NCI-H2081 treated with DMSO at 0.1 percent for 48 hours (cell line): Measurements from ENCODE around the gene CDRT4.
"Not testable (repeated sequence)": the region's sequence is repeated elsewhere in the genome, so short reads cannot be mapped to it uniquely, and the experiment has no call there.

ENCODE experiments used
- DNase-seq: peaks from one replicate; lab custom pipeline; 2025; lab: John Stamatoyannopoulos, UW

The CDRT4 gene

GRCh38 chr17:15456972-15457722, 10.3 kb downstream of the CDRT4 start:
- no peak for DNase-seq

DNA sequence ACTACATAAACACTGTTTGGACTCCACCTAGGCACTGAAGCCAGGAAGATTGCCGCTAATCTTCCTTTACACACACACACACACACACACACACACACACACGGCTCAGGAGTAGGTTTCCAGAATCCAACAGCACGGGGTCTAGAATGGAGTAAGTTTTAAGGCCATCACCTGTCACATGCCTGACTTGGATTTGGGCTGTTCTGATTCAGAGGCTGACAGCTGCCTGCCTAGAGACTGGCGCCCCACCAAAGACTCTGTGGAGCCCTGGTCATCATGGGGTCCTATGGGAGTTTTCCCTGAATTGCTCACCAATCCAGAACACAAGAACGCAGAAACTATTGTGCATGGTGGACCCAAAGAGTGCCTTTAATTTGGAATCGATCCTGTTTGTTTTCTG, 10.9 kb downstream of the CDRT4 start:
- no peak for DNase-seq

GRCh38 chr17:15454346-15454745, 13.1 kb downstream of the CDRT4 start:
- DNase-seq: no peak

DNA sequence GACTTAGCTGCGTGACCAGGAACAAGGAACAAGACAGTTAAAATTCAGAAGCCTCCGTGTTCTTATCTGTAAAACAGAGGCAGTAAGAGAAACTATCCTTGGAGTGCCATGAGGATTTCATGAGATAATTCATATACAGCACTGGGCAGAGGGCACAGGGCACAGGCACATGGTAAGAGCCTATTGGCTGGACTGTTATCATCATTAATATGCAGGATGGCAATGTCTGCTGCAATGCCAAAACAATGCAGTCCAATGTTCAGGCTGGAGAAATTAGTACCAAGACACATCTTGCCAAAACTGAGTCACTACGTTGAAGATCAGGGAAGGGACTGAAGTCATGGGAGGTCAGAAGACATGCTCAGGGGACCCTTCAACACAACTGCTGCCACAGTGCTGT, 13.6 kb downstream of the CDRT4 start:
- no peak for DNase-seq

GRCh38 chr17:15453246-15453645, 14.2 kb downstream of the CDRT4 start:
- no peak for DNase-seq

- no peak for DNase-seq
Measured at GRCh38 chr17:15452746-15453145, 14.7 kb downstream of the CDRT4 start.

DNA sequence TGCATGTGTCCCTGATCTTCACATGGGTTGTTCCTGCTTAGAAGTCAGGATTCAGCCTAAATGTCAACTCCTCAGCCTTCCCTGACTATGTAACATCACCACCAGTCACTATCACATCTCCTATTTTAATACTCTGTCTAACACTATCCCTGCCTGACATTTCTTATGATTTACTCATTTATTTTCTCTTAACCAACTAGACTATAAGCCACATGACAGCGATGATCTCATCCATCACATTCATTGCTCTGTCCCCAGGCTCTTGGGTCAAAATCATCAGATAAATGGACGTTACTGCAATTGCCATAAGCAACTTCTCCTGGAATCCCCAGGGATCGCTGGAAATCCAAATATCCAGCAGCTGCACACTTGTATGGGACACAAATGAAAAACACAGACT, 15.7 kb downstream of the CDRT4 start:
- no peak for DNase-seq

DNA sequence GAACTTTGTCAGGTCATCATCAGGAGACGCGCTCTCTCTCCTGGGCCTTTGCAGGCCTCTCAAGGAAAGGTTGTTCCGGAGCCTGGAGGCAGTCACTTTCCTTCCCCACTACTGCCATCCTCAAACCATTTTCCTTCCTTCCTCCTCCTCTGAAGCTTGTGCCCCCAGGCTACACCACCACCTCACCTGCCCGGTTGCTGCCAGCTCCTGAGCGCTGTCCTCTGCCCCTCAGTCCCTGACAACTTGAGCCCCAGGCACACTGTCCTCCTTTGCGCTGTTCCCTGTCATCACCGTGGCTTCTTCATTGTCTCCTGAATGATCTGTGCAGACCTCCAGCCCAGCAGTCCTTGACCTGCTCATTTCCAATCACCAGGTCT, 18.9 kb downstream of the CDRT4 start:
- no peak for DNase-seq

- no peak for DNase-seq
Measured at GRCh38 chr17:15447928-15448579, 19.4 kb downstream of the CDRT4 start.

- no peak for DNase-seq
Measured at GRCh38 chr17:15446036-15446435, 21.4 kb downstream of the CDRT4 start.

- DNase-seq: no peak
Measured at GRCh38 chr17:15444805-15445204, 22.6 kb downstream of the CDRT4 start.

DNA sequence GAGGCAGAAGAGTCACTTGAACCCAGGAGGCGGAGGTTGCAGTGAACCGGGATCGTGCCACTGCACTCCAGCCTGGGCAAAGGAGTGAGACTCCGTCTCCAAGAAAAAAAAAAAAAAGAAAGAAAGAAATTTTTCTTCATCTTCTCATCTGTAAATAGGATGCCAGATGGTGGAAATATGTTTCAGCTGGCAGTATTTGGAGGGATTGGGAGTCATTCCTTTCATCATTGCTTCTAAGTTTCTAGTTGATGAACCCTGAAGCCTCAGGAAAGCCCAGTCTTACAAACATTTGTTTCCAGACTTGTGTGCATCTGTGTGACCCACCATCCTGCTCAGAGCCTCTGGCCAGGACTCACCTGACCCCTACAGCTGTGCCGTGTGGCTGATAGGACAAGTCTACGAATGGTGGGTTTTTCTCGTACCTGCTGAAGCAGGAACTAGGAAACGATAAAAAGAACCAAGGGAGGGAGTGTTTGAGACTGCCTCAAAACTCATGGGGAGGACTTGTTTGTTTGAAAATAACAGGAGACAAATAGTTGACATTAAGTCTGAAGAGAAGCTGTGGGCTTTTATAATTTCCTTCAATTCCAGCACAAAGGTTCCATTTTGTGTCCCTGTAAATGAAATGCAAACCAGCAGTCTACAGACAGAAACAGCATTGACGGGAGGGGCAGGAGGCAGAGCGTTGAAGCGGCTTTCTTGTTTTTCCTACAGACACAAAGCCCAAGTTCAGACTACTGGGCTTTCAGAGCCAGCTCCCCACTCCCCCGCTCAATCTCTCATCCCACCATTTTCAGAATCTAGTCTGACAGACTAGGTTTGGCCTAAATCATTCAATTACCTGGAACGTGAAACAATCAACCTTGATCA, 24.9 kb downstream of the CDRT4 start:
- DNase-seq: no peak

GRCh38 chr17:15441315-15441714, 26.1 kb downstream of the CDRT4 start:
- no peak for DNase-seq

- DNase-seq: no peak
Measured at GRCh38 chr17:15440347-15440746, 27.1 kb downstream of the CDRT4 start.

DNA sequence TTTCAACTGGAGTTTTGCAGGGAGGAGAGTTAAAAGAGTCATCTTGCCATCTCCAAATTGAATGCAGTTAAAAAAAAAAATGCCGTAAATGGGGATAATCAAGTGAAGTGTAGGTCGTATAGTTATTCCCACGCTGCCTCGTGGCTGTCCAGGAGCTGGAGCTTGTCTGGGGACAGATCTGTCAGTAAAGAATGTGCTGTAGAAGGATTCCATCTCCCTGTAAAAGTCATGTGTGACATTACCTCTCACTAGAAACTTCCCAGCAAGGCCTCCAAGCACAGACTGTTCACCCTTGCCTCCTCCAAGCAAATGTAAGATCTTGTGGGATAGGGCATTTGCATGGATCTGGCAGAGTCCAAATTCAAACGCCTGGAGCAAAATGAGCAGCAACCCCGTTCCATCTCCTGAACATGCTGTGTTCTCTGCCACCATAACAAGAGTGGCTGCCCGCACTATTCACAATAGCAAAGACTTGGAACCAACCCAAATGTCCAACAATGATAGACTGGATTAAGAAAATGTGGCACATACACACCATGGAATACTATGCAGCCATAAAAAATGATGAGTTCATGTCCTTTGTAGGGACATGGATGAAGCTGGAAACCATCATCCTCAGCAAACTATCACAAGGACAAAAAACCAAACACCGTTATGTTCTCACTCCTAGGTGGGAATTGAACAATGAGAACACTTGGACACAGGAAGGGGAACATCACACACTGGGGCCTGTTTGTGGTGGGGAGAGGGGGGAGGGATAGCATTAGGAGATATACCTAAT, 28.0 kb downstream of the CDRT4 start:
- not testable (repeated sequence) for DNase-seq

GRCh38 chr17:15438491-15439105, 28.8 kb downstream of the CDRT4 start:
- DNase-seq: no peak

DNA sequence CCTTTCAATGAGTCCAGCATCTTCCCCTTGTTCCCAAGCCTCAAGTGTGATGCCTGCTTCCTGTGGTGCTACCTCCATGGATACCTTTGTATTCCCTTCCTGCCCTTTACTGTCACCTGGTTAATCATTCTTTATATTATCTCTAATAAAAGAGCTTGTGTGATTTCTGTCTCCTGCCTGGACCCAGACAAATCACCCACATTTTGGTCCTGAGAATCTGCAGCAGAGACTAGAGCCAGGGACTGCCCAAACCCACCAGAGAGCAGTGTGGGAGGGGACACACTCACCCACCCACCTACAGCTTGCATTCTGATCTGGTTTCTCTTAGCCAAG, 30.2 kb downstream of the CDRT4 start:
- DNase-seq: no peak

DNA sequence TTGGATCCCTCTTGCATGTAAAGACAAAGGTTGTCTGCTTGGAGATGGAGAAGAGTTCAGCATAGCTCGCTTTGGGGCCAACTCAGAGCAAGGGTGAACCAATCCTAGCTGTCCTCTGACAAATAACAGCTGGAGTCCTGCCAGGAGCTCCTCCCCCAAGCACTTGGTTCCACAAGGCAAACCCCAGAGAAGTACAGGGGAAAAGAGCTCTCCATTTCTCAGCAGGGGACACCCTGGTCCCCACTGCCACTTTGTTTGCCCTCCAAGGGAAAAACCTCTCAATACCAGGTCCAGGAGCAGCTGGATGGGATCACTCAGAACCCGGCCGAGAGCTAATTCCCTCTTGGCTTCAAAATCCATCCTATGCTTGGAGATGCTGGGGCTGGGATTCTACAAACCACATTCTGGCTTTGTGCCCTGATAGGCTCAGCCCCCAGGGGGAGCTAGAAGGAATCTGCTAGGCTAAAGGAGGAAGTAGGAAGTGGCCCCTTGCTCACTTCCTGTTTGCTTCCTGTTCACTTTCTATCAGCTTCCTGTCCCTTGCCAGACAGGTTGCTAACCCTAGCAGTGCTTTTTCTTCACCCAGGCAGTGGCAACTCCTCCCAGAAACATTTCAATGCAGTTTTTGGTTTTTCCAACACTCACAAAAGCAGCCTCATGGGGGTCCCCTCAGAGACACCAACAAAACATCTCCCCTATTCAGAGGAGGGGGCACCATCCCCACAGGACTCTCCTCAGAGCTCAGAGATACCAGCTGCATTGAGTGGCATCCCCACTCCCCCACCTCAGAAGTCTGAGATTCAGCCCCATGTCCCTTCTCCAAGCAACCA, 30.7 kb downstream of the CDRT4 start:
- no peak for DNase-seq

GRCh38 chr17:15434956-15435355, 32.5 kb downstream of the CDRT4 start:
- DNase-seq: no peak

DNA sequence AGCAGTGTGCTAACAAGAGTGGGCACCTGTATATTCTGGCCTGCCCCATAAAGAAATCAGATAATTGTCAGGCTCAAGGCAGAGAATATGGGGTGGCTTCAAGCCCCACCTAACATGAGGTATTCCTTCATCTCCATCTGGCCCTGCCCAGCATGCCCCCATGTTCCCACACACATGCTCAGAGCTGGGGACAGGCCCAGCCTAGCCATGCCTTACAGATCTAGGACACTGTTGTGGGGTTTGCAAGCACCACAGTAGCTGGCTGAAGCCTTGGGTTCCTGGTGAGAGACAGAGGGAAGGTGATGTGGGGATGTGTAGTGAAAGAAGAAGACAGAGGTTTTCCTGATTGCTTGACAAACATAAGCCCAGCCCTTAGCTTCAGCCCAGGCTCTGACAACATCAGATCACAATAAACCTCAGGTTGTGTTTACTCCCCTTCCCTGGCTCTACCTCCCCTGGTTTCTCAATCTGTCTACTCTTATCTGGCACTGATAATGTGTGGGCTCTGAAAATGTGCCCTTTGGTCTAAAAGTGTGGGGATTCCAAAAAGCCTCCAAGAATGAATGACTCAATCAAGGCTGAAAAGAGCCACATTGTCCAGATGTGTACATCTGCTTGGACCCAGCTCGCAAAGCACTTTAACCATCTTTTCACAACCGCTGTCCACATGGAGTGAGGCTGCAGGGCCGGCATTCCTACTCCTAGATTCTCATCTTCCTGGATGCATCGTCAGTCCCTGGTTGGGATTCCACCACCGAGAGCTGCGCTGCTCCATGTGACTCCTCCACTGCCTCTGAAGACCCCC, 34.4 kb downstream of the CDRT4 start:
- DNase-seq: no peak
